DLD1 (cell line): Measurements from ENCODE around the gene GRAMD4.

Experiments
- in situ Hi-C: cut with HindIII; loops from 2 replicates; pipeline ENCODE4 v1.10.0; 2017; ENCODE audit warnings: low sequenced_read_pairs

GRAMD4 gene

GRCh38 chr22:46653596-46653995, 33.4 kb downstream of the GRAMD4 start:
- in situ Hi-C loops: no loop called here

GRCh38 chr22:46654426-46654825, 34.2 kb downstream of the GRAMD4 start:
- in situ Hi-C loops: no loop called here

- in situ Hi-C loops: no loop called here
Observed at GRCh38 chr22:46654927-46655595, 34.9 kb downstream of the GRAMD4 start.

DNA sequence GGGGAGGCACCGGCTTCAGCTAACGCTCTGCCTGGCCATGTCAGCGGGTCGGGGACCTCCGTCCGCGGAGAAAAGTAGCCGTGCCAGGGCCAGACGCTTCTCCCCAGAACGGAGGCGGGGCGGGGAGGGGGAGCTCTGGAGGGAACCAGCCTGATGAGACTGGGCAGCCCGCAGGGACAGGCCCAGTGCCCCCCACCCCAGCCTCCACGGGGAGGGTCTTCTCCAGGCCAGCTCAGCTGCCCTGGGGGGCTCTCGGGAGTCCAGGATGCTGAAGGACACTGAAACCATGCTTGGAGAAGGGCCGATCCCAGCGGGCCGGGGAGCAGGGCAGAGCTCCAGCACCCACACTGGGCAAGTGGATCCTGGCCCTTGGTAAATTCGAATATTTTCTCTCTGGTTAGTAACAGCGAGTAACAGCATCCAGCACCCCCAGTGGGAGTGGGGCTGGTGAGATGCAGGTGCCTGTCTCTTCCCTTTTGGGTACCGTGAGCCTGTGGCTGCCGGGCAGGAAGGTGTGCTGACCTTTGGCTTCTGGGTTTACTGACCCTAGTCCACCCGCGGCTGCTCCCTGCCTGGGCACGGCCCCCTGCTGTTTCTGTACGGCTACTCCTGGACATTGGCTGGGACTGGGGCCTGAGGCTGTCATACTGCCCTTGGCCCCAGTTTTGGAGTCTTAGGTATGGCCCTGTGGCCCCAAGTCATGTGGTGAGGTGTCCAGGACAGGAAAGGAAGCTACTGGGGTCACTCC, 35.8 kb downstream of the GRAMD4 start:
- in situ Hi-C loops: no loop called here

- in situ Hi-C loops: no loop called here
Observed at GRCh38 chr22:46656856-46657654, 36.9 kb downstream of the GRAMD4 start.

- in situ Hi-C loops: no loop called here
Observed at GRCh38 chr22:46657655-46657953, 37.4 kb downstream of the GRAMD4 start.

GRCh38 chr22:46657996-46658947, 38.1 kb downstream of the GRAMD4 start:
- in situ Hi-C loops: no loop called here

DNA sequence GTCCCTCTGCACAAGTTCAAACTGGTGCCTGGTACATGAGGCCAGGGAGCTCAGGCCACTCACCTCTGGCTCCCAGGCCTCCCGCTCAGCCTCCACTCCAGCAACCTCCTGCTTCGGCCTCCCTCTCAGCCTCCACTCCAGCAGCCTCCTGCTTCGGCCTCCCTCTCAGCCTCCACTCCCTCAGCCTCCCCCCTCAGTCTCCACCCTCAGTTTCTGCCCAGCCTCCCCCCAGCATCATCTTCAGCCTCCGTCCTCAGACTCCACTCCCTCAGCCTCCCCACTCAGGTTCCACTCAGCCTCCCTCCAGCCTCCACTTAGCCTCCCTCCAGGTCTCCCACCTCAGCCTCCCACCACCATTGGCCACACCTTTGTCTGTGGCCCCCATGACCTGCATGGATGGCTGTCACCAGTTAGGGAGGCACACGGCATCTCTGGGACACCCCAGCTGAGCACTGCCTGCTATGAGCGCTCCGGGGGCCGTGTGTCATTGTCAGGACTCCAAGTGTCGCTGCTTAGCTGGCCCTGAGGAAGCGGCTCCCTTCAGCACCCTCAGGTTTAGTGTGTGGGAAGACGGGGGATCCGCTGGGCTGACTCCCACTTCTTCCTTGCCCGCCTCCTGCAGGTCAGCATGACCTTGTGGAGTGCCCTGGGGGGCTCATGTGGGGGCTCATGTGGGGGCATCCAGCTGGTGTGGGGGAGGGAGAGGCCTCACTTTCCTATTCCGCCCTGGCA, 39.0 kb downstream of the GRAMD4 start:
- in situ Hi-C loops: no loop called here

GRCh38 chr22:46659791-46660186, 39.6 kb downstream of the GRAMD4 start:
- in situ Hi-C loops: no loop called here

GRCh38 chr22:46660604-46661201, 40.5 kb downstream of the GRAMD4 start:
- in situ Hi-C loops: no loop called here

- in situ Hi-C loops: no loop called here
Observed at GRCh38 chr22:46661221-46661851, 41.1 kb downstream of the GRAMD4 start.

GRCh38 chr22:46662226-46662625, 42.0 kb downstream of the GRAMD4 start:
- in situ Hi-C loops: no loop called here

- in situ Hi-C loops: no loop called here
Observed at GRCh38 chr22:46663001-46663400, 42.8 kb downstream of the GRAMD4 start.

- in situ Hi-C loops: no loop called here
Observed at GRCh38 chr22:46663436-46664100, 43.4 kb downstream of the GRAMD4 start.

DNA sequence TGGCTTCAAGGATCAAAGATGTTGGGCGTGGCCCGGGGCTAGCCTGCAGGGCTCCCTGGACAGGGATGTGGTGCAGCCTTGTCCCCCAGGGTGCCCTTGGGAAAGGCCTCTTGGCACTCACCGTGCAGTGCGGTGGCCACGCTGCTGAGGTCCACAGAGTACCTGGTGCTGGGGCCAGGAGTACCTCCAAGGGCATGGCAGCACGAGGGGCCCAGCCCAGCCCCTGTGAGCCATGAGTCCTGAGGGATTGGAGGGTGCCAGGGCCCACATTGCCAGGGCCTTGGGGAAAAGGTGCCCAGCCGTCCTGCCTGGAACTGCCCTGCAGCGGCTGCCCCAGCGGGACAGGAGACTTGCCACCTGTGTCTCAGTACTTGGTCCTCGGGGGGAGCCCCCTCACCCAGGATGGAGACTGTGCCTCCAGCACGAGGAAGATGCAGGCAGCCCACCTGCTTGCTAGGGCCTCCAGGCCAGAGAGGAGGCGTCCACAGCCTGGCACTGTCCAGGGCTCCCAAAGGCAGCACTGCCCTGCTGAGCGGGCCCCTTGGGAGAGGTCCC, 44.2 kb downstream of the GRAMD4 start:
- in situ Hi-C loops: no loop called here

GRCh38 chr22:46665151-46665695, 45.0 kb downstream of the GRAMD4 start:
- in situ Hi-C loops: no loop called here

- in situ Hi-C loops: no loop called here
Observed at GRCh38 chr22:46665751-46666280, 45.6 kb downstream of the GRAMD4 start.
